GM12878 (cell line): ENCODE data around the gene ABCA10. TPM values are rescaled to one million over a fixed set of nuclear protein-coding genes. Genes with fewer than 3 reads are reported as not detected.

ENCODE experiments used
- ATAC-seq: fragments of 200-7000 bp; cut with Tn5 transposase; 3 replicates; pipeline ENCODE4 v1.9.1; 2020; ENCODE audit warnings: mild to moderate bottlenecking, moderate library complexity
- BruUV-seq: library from RNA; stranded (reverse); fragments of 400-500 nt; replicated peaks from 2 replicates; lab custom pipeline; 2021; lab: Mats Ljungman, UMichigan
- CTCF ChIA-PET: fragments of 300-600 bp; sonication (Branson Sonifier 250); formaldehyde crosslinking; extraction: SDS; loops from one replicate; lab custom pipeline; 2021; ENCODE audit warnings: inconsistent platforms; lab: Yijun Ruan, JAX
- POLR2A ChIA-PET: fragments of 350-600 bp; formaldehyde crosslinking; extraction: SDS; loops from one replicate; lab custom pipeline; 2021; ENCODE audit warnings: inconsistent platforms; lab: Charles Lee
- RAD21 ChIA-PET: fragments of 300-600 bp; sonication (Branson Sonifier 250); formaldehyde crosslinking; loops from one replicate; lab custom pipeline; 2023; ENCODE audit warnings: antibody characterized with exemption; ENCODE audit not compliant: unreplicated experiment; lab: Charles Lee
- SMC1A ChIA-PET: fragments of 300-600 bp; sonication (Branson Sonifier 250); formaldehyde crosslinking; loops from one replicate; lab custom pipeline; 2023; ENCODE audit not compliant: unreplicated experiment, uncharacterized antibody; lab: Charles Lee
- DNase-seq: peaks from one replicate; pipeline ENCODE4 v3.0.0-alpha.2; 2011; ENCODE audit warnings: low read depth, low spot score
- FAIRE-seq: peaks from 3 replicates; lab custom pipeline; 2011; peaks lifted over from hg19 to GRCh38; lab: Jason Lieb, UNC
- H2AFZ ChIP-seq: 2 replicates; pipeline ENCODE4 v1.6.0; 2011; ENCODE audit warnings: low read depth, low read length, control low read depth; ENCODE audit not compliant: control insufficient read depth
- H3K27ac ChIP-seq: 2 replicates; pipeline ENCODE4 v1.5.1; 2011; ENCODE audit warnings: control low read depth; ENCODE audit not compliant: control insufficient read depth, insufficient read depth
- H3K27me3 ChIP-seq, 2 experiments: replicated peaks in 1 of 2; 2 replicates each; pipeline versions ENCODE4 v1.6.0 to v1.6.1; 2011; ENCODE audit warnings: low read length in 1 of 2; ENCODE audit not compliant: control insufficient read depth in 2 of 2, insufficient read depth in 2 of 2
- H3K36me3 ChIP-seq, 2 experiments: 2 replicates each; pipeline ENCODE4 v1.5.1; 2011; ENCODE audit warnings: low read length in 1 of 2; ENCODE audit not compliant: control insufficient read depth in 2 of 2, insufficient read depth in 2 of 2
- H3K4me1 ChIP-seq: 2 replicates; pipeline ENCODE4 v1.6.1; 2011; ENCODE audit warnings: mild to moderate bottlenecking, low read length, moderate library complexity, mixed read lengths; ENCODE audit not compliant: control insufficient read depth, insufficient read depth
- H3K4me2 ChIP-seq: 2 replicates; pipeline ENCODE4 v1.6.0; 2011; ENCODE audit warnings: control low read depth; ENCODE audit not compliant: control insufficient read depth, insufficient read depth
- H3K4me3 ChIP-seq: fragments of 200-600 bp; sonication (generic); 2 replicates; pipeline ENCODE4 v1.5.1; 2016
- H3K79me2 ChIP-seq: 2 replicates; pipeline ENCODE4 v1.6.0; 2011; ENCODE audit warnings: low read length; ENCODE audit not compliant: control insufficient read depth, insufficient read depth
- H3K9ac ChIP-seq: 2 replicates; pipeline ENCODE4 v1.8.0; 2011; ENCODE audit warnings: low read length, control low read depth, mixed read lengths; ENCODE audit not compliant: control insufficient read depth, insufficient read depth
- H3K9me3 ChIP-seq: replicated peaks from 3 replicates; pipeline ENCODE4 v1.5.1; 2011; ENCODE audit warnings: mild to moderate bottlenecking, low read length; ENCODE audit not compliant: control insufficient read depth, insufficient read depth
- H4K20me1 ChIP-seq: 2 replicates; pipeline ENCODE4 v1.6.0; 2011; ENCODE audit not compliant: control insufficient read depth, insufficient read depth
- E4F1 ChIP-seq: fragments of 450-650 bp; IDR thresholded peaks from 2 replicates; pipeline ENCODE4 v1.6.1; 2018; ENCODE audit warnings: borderline replicate concordance, mild to moderate bottlenecking; ENCODE audit not compliant: partially characterized antibody
- HDGF ChIP-seq: fragments of 450-650 bp; IDR thresholded peaks from 2 replicates; pipeline ENCODE4 v1.6.1; 2016; ENCODE audit warnings: antibody characterized with exemption
- KDM1A ChIP-seq: fragments of 200-600 bp; sonication (generic); IDR thresholded peaks from 2 replicates; pipeline ENCODE4 v1.6.1; 2016; ENCODE audit warnings: borderline replicate concordance
- POLR2AphosphoS5 ChIP-seq: IDR thresholded peaks from 2 replicates; pipeline ENCODE4 v1.6.1; 2011; ENCODE audit warnings: mild to moderate bottlenecking, low read length, inconsistent platforms
- RAD21 ChIP-seq: IDR thresholded peaks from 2 replicates; pipeline ENCODE4 v1.6.1; 2011; ENCODE audit warnings: mild to moderate bottlenecking, low read depth, low read length, moderate library complexity; ENCODE audit not compliant: insufficient read depth
- RELA ChIP-seq: fragments of 450-650 bp; IDR thresholded peaks from 2 replicates; pipeline ENCODE4 v1.8.0; 2014; ENCODE audit warnings: borderline replicate concordance; ENCODE audit not compliant: partially characterized antibody
- ZNF207 ChIP-seq: fragments of 450-650 bp; IDR thresholded peaks from 2 replicates; pipeline ENCODE4 v1.6.1; 2014; ENCODE audit warnings: antibody characterized with exemption, mild to moderate bottlenecking, borderline replicate concordance
- ZNF622 ChIP-seq: fragments of 450-650 bp; IDR thresholded peaks from 2 replicates; pipeline ENCODE4 v1.6.1; 2017; ENCODE audit warnings: mild to moderate bottlenecking, inconsistent platforms
- WGBS: methylation state at CpG from one replicate; pipeline ENCODE4 v1.1.6; 2016; ENCODE audit warnings: low lambda C conversion rate; ENCODE audit not compliant: insufficient replicate concordance, insufficient coverage; ENCODE audit errors: missing lambda C conversion rate; 5-methylcytosine and 5-hydroxymethylcytosine counted together
- in situ Hi-C: fragments of 300-500 bp; cut with MboI; formaldehyde crosslinking; loops from 9 replicates; pipeline ENCODE4 v1.14.3; 2018; ENCODE audit warnings: mixed read lengths
- intact Hi-C: fragments of 100-400 bp; cut with micrococcal nuclease; formaldehyde crosslinking; loops from one replicate; pipeline ENCODE4 v1.14.2; 2022; ENCODE audit not compliant: unreplicated experiment
- polyA plus RNA-seq, 11 experiments: library from polyadenylated mRNA; depleted of rRNA in 4 of 11; unstranded in 6 of 11; stranded (reverse) in 5 of 11; fragments of >200 nt; fragmentation: Nextera tagmentation in 4 of 11; fragmentation: Illumina TruSeq in 1 of 11; extraction: Ambion mirVana in 4 of 11; extraction: Trizol in 1 of 11; gene quantifications; 1 replicate in 1 of 11; 2 replicates in 10 of 11; pipeline versions ENCODE4 v1.2.1 to v1.2.3, GENCODE V29; 2011 to 2016; ENCODE audit warnings: inconsistent platforms in 2 of 11, missing spikeins in 2 of 11, low read depth in 1 of 11
- total RNA-seq, 4 experiments: library from RNA; depleted of rRNA in 3 of 4; stranded (reverse); fragments of >200 nt in 3 of 4; fragmentation: Illumina TruSeq in 1 of 4; extraction: Trizol in 1 of 4; gene quantifications; 2 replicates each; pipeline versions ENCODE4 v1.2.1 to v1.2.3, GENCODE V29; 2013 to 2021
- TF ChIP-seq, protein P1 (sequence below): fragments of 450-650 bp; IDR thresholded peaks from 2 replicates; pipeline ENCODE4 v1.6.1; 2017; ENCODE audit warnings: mild to moderate bottlenecking, low read depth, inconsistent platforms; ENCODE audit not compliant: poor library complexity, severe bottlenecking
- TF ChIP-seq, protein P2 (sequence below): fragments of 450-650 bp; IDR thresholded peaks from 2 replicates; pipeline ENCODE4 v1.6.1; 2014; ENCODE audit warnings: mild to moderate bottlenecking

ABCA10 gene
- total and polyA plus RNA-seq, 10 of the 15 experiments (the other 5 are each of a cell fraction or from before 2014, with no cell fraction given), result 0.33 to 3.0 (median 0.83) TPM

- H4K20me1 ChIP-seq, result no peaks in the 10 kb centered on the region
- H3K4me1 ChIP-seq, result no peaks in the 10 kb centered on the region
- CTCF ChIA-PET, result no interaction called here
- in situ Hi-C loops (no loop called here), intact Hi-C loops (no loop called here)
- no TSS peak for BruUV-seq
- DNase-seq, result no peak
- peak; percentile 27 for FAIRE-seq
- RAD21 ChIA-PET, result interaction anchor here (0.6 kb wide), 1 partner anchor 315 kb away, joined by 4 read pairs; no protein-coding TSS in a partner anchor
- POLR2A ChIA-PET, result no interaction called here
- no peak overlapping the region for H3K4me2 ChIP-seq
- peak; percentile 68 for ATAC-seq
- SMC1A ChIA-PET, result interaction anchor here (1.1 to 3.1 kb wide), 4 partner anchors 9 to 78 kb away, joined by 3 to 18 read pairs (median 4); no protein-coding TSS in a partner anchor
- WGBS, result 24% methylated on average over 2 of the region's 2 CpGs
- no peak overlapping the region for H3K4me3 ChIP-seq
- no peaks in the 10 kb centered on the region for H3K27me3 ChIP-seq
- H3K9ac ChIP-seq, result no peak overlapping the region
- no peaks in the 10 kb centered on the region for H3K9me3 ChIP-seq
- no peak overlapping the region for H2AFZ ChIP-seq
- TF ChIP-seq POLR2AphosphoS5 (no peak), E4F1 (no peak), KDM1A (no peak), ZNF207 (no peak), HDGF (no peak), RAD21 (no peak), ZNF622 (no peak), RELA (no peak)
- TF ChIP-seq, protein P1, sequence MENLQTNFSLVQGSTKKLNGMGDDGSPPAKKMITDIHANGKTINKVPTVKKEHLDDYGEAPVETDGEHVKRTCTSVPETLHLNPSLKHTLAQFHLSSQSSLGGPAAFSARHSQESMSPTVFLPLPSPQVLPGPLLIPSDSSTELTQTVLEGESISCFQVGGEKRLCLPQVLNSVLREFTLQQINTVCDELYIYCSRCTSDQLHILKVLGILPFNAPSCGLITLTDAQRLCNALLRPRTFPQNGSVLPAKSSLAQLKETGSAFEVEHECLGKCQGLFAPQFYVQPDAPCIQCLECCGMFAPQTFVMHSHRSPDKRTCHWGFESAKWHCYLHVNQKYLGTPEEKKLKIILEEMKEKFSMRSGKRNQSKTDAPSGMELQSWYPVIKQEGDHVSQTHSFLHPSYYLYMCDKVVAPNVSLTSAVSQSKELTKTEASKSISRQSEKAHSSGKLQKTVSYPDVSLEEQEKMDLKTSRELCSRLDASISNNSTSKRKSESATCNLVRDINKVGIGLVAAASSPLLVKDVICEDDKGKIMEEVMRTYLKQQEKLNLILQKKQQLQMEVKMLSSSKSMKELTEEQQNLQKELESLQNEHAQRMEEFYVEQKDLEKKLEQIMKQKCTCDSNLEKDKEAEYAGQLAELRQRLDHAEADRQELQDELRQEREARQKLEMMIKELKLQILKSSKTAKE, result no peak
- TF ChIP-seq, protein P2, sequence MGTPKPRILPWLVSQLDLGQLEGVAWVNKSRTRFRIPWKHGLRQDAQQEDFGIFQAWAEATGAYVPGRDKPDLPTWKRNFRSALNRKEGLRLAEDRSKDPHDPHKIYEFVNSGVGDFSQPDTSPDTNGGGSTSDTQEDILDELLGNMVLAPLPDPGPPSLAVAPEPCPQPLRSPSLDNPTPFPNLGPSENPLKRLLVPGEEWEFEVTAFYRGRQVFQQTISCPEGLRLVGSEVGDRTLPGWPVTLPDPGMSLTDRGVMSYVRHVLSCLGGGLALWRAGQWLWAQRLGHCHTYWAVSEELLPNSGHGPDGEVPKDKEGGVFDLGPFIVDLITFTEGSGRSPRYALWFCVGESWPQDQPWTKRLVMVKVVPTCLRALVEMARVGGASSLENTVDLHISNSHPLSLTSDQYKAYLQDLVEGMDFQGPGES, result no peak
- no peaks in the 10 kb centered on the region for H3K79me2 ChIP-seq
- H3K27ac ChIP-seq, result no peak overlapping the region
- H3K36me3 ChIP-seq, result no peaks in the 10 kb centered on the region; a peak in 1 of 4 replicates
Measured at GRCh38 chr17:69144331-69145255, 84.0 kb downstream of the ABCA10 start.
